A172 (cell line): ENCODE measurements around the gene ZNF217. TPM values are rescaled to one million over a fixed set of nuclear protein-coding genes. Genes with fewer than 3 reads are reported as not detected.
"Not testable (repeated sequence)": the region's sequence is repeated elsewhere in the genome, so short reads cannot be mapped to it uniquely, and the experiment has no call there.

ENCODE experiments used
- DNase-seq: peaks from one replicate; pipeline ENCODE4 v3.0.0-alpha.2; 2015; ENCODE audit warnings: low spot score
- total RNA-seq: library from RNA; depleted of rRNA; stranded (reverse); fragments of >200 nt; shearing (Covaris generic); gene quantifications from 2 replicates; pipeline ENCODE4 v1.2.3, GENCODE V29; 2014

The ZNF217 gene
- total RNA-seq, 1 experiment from 2014 or later, result 38.3 TPM

DNA sequence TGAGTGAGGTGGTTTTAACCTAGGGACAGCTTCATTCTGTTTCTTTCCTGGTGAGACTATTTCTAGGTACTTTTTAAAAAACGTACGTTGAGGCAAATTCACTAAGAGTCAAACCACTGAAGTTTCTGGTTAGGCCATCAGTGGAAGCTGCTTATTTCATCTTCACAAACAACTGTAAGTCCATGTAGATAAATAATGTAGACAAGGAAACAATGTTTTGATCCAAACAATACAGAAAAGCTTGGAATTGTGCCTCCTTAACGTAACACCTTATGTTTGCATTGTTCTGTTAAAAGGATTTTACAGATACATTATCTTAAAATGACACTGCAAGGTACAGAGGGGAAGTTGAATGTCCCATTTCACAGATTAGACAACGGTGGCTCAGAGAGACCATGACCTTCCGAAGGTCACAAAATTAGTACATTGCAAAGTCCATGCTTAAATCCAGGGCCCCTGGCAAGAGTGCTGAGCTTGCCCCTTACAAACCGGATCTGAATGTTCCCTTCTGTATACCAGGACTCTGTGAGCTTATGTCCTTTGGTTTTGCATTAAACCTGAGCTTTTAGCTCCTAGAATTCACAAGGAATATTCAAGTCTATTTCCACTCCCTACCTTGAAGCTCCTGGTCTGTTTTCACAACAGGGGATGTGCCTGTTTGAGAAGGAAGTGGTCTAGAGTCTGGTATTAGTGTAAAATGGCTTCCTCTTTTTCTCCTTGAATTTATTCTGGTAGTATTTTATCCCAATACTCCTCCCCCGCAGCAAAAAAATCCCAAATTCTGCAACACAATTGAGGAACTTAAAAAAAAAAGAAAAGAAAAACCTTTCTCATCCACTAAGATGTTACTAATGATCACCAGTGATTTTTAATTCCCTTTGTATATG is 28.9 kb upstream of the ZNF217 start:
- peak; percentile 26 for DNase-seq

DNA sequence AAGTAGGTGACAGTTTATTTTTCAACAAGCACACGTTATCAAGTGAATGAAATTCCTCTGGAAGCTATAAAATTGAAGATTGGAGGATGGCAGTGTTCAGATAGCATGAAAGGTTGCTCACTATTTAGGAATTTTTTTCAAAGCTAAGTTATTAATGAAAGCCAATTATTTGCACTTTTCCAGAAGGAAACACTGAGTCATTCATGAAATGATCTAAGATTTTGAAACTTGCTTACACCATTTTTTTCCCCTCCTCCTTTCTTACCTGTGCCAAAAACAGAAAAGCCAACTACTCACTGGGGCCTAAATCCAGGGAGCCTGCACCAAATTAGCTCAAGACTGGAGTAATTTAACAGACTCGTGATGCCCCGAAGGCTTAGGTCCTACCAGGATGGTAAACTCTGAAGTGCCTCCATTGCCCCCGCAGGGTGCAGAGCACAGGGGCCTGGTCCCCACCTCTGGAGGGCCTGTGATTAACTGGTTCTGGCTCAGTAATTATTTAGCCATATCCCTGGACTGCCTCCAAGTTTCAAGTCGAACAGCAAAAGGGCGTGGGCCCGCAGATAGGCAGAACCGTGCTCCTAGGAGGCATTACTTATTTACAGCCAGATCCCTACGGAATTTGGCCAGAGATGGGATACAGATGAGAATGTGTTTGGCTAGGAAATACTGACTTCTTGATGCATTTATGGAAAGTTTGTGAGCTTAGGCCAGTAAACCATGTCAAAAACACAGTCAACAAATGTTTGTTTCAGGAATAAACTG is 28.0 kb upstream of the ZNF217 start:
- peak; percentile 99 for DNase-seq

DNA sequence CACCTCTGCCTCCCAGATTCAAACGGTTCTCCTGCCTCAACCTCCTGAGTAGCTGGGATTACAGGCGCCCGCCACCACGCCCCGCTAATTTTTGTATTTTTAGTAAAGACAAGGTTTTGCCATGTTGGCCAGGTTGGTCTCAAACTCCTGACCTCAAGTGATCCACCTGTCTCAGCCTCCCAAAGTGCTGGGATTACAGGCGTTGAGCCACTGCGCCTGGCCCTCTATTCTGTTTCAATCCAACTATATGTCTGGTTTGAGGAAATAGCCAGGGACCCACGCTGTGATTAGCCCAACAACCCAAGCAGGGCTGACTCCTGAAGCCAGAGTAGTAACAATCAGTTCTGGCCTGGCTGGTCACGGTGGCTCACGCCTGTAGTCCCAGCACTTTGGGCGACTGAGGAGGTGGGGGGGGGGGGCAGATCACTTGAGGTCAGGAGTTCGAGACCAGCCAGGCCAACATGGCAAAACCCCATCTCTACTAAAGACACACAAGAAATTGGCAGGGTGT is 24.9 kb upstream of the ZNF217 start:
- DNase-seq, result not testable (repeated sequence)

DNA sequence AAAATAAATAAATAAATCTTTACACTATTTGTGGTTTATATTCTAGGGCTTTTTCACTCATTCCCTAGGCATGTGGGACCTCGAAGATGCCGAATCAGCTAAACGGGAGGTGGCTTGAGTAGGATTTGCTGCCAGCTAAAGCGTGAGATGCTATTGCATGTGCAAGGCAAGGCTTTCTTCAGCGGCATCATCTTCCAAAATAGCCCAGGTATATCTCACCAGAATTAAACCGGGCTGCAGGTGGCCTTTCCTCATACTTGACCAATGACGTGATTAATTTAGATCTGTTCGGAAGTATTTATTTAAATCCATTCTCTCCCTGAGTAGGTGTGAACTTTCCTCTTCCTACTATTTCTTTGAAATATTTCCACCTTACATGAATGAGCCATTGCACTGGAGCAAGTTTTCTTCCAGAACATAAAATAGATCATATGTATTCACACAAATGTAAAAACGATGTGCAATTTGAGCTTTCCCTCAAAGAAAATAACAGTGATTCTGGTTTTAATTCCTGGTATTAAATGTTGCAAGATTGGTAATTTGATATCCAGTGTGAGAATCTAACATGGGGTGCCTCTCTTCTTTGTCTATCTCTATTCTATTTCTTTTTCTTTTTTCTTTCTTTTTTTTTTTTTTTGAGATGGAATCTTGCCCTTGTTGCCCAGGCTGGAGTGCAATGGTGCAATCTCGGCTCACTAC is 24.3 kb upstream of the ZNF217 start:
- no peak for DNase-seq

DNA sequence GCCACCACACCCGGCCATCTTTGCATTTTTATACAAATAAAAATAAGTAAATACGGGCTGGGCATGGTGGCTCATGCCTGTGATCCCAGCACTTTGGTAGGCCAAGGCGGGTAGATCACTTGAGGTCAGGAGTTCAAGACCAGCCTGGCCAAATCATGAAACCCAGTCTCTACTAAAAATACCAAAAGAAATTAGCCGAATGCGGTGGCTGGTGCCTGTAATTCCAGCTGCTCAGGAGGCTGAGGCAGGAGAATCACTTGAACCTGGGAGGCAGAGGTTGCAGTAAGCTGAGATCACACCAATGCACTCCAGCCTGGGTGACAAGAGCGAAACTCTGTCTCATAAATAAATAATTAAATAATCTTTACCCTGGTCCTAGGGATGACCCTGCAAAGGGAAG is 22.9 kb upstream of the ZNF217 start:
- DNase-seq, result not testable (repeated sequence)

DNA sequence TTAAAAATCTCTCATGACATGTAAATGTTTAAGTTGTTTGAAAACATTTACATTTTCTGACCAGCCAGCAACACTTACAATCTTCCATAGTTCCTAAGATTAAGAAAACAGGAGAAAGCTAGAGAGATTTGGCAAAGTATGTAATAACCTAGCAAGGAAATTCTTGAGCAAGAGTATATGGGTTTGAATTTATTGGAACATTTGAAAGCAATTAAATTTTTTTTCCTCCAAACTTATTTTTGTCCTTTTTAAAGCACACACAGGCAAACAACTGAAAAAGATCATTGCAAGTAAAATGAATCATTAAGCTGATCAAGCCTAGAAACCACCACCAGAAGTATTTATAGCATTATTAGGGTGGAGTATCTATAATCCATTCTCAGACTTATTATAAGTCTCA is 20.1 kb upstream of the ZNF217 start:
- DNase-seq, result no peak

DNA sequence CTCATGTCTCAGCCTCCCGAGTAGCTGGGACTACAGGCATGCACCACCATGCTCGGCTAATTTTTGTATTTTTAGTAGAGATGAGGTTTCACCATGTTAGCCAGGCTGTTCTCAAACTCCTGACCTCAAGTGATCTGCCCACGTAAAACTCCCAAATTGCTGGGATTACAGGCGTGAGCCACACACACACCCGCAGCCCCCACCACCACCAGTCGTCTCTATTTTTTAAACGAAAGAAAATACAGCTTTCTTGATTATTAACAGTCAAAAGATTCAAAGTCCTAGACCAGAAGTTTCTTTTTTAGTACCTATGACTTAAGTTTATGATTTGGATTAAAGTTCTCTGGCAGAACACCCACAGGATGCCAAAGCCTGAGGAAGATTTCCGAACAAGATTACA is 18.6 kb upstream of the ZNF217 start:
- DNase-seq, result not testable (repeated sequence)

DNA sequence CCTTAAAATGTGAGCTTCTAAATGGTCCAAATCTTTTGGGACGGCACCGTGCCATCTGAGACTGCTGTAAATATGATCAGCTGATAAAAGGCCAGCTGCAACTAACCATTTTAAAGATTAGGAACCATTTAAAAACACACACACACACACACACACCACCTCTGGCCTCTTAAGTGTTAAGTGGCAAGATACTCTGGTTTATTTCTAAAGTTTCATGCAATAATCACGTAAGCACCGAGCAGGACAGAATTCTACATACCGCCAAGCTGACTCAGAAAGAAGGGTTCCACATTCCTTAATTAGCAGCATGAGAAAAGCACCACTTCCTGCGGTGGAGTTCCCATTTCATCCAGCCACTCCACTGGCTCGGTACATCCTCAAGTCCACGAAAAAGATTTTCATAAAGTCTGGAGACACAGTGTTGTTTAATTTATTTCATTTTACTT is 17.8 kb upstream of the ZNF217 start:
- peak; percentile 98 for DNase-seq

DNA sequence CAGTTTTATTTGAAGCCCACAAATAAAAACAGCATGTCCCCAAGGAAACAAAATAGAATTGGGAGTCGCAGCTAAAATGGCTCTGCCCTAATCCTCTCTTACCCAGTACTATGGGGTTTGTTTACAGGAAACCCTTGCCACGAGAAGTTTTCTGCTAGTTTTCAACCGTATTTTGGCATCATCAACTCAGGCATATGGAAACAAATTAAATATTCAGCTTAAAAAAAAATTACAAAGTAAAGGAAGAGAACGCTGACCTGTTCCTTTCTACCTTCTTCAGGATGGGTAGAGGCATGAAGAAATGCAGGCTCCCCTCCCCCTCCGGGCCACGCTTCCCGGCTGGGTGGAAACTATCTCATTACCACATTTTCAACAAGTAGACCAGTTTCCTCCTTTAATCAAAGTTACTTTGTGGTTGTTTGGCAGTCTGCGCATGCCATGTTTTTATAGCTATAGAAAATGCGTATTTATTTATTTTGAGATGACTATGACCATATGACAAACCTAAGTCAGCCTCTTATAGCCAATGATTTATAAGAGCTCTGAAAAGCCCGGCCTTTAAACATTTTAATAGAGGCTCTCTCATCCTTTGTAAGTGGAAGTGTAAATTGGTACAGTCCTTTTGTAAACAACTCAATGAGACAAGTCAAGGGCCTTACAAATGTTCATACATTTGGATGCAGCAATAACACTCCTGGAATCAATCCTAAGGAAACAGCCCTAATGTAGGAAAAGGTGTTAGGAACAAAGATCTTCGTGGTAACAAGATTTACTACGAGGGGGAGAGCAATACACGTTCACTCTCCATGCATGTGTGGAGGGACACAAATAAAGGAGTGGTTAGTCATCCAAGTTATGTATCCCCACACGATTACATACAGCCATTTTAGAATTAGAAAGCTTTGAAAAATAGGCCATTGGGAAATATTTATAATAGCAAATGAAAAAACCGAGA is 16.1 kb upstream of the ZNF217 start:
- DNase-seq, result peak; percentile 75

DNA sequence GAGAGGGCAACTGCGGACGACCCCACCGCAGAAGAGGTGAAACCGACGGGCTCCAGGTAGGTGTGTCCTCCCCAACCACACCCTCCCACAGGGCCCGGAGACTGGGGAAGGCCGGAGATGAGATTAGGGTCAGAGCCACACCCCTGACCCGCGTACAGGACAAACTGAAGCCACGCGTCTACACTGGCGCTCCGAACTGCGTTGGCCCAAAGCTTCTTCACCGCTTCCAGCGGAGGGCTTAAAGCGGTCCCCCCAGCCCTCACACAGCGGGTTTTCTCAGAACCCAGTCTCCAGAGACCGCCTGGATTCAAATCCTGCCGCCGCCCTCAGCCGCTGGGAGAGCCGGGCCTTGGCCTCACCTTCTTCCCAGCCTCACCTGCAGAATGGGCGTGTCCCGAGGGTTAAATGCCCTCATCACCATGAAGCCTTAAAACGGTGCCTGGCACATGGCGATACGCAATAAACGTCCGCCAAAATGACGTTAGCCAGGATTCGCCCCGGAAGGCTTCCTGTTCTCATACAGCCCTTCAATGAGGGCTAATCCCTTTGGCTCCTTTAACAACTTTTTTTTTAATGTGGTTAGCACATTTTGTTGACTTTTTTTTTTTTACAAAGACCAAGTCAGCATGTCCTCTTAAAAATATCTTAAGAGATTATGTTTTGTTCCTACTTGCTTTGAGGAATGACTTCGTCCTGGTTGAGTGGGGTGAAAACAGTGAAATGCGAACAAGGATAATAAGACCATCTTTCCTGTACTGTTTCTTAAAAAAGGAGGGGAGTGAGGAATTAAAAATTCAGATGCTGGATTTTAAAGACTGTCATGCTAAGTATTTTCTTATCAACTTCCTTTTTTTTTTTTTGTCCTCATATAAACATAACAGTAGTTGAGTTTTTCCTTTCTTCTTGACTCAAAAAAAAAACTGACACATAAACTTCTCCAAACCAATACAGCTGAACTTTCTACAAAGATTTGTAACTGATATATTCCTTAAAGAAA is 15.1 kb upstream of the ZNF217 start:
- no peak for DNase-seq

DNA sequence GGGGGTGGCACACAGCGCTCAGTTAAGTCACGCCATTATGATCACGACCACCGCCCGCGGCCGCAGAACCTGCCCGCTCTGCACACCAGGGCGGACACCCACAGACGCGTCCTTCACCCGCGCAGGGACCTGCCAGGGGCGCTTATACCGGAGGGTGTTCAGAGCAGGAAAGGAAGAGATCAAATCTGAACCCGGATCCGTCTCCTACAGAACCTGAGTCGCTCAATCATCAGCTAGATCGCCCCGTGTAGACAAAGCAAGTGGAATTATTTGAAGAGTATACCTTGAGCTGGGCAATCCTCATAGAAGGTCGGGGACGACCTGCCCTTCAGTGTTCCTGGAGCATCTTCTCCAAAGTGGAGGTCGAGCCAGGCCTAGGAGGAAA is 14.4 kb upstream of the ZNF217 start:
- DNase-seq, result no peak

DNA sequence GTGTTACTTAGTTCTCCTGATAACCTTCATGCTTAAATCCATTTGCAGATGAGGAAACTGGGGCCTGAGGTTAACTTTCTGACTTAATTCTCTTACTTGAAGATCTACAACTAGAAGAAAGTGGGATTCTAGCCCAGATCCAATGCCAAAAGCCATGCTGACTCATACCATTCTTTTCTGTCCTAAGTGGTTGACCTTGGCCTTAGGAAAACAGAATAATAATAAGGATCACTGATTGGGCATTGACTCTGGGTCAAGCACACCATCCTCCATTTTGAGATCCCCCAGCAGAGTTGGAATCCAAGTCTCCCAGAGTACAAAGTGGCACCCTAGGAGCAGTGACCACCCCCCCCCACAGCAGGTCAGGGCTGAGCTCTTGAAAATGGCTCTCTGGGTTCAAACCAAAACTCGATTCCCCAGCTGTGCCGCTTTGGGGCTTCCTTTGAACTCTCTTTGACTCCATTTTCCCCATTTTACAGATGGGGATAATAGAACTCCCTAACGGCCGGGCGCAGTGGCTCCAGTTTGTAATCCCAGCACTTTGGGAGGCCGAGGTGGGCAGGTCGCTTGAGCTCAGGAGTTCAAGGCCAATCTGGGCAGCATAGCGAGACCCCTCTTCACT is 12.8 kb upstream of the ZNF217 start:
- DNase-seq, result peak; percentile 87

DNA sequence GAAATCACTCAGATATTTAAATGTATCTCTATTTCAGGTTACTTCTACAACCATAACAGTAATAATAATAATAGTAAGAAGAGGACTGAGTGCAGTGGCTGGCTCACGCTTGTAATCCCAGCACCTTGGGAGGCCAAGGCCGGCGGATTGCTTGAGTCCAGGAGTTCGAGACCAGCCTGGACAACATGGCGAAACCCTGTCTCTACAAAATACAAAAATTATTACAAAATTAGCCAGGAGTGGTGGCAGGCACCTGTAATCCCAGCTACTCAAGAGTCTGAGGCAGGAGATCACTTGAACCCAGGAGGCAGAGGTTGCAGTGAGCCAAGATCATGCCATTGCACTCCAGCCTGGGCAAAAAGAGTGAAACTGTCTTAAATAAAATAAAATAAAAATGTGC is 11.8 kb upstream of the ZNF217 start:
- not testable (repeated sequence) for DNase-seq

DNA sequence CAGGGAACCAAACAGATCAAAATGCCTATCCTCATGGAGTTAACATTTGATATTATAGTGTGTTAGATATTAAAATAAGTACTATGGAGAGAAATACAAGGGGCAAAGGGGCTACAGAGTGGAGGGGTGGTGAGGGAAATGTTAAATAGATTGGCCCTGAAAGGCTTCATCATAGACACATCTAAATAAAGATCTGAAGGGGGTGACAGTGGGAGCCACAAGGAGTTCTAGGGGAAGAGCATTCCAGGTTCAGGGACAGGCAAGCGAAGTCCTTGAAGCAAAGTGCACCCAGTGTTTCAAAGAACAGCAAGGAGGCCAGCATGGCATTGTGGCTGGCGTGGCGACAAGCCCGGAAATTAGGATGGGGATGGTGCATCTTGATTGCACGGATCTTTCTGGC is 11.2 kb upstream of the ZNF217 start:
- not testable (repeated sequence) for DNase-seq

DNA sequence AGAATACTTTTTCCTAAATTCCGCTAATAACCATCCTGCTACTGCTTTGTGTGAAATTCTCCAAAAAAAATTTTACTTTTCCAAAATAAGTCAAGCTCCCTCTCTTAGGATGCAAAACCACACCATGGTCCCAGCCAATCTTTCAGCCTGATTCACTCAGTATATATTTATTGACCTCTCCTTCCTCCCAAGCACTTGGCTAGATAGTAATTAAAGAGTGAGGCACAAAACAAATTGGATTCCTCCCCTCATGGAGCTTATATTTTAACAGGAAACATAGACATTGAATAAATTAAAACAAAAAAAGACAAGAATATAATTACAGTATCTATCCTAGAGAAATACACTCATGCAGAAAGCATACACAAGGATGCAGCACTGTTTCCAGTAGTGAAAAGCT is 9.0 kb upstream of the ZNF217 start:
- no peak for DNase-seq

DNA sequence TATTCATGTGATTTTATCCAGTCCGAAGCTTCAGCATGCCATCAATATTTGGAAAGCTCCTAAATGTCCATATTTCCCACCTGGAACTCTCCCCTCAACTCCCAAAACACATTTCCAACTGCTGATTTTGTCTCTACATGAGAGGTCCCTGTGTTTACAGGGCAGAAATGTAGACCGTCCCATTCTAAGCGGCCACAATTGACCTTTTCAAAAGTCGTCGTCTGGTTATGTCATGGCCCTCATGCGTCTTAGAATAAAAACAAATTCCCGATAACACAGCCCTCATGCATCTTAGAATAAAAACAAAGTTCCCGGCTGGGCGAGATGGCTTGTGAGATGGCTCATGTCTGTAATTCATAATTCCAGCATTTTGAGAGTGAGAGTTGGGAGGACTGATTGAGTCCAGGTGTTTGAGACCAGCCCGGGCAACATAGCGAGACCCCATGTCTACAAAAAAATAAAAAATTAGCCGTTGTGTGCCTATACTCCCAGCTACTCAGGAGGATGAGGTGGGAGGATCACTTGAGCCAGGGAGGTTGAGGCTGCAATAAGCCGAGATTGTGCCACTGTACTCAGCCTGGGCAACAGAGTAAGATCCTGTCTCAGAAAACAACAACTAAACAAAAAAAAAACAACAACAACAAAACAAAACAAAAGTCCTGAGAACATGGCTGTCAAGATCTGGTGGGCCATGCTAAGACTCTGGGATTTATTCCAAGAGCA is 6.4 kb upstream of the ZNF217 start:
- no peak for DNase-seq

DNA sequence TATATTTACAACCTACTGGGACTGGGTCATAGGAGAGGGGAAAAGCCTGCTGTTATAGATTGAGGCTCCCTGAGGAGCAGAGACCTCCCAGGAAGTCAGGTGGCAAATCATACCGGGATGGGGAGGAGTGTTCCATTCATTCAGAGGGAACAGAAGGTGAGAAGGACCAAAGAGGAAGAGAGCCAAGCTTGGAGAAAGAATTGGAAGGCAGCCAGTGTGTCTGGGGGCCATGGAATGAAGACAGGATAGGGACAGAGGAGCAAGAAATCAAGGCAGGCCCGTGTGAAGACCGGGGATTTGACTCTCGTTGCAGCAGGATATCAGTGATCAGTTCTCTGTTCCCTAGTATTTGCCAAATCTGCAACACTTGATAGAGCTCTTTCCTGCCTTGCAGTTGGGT is 5.7 kb upstream of the ZNF217 start:
- no peak for DNase-seq

DNA sequence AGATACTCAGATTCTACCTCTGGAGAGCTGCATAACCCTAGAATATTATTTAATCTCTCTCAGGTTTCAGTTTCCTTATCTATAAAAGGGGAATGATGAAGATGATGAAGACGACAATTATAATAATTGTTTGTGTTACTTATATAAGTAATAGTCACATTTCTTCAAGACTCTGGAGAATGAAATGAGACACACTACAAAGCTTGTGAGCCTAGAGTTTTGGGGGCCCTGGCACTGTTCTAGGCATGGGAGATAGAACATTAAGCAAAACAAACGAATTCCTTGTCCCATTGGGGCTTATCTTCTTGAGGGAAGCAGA is 5.4 kb upstream of the ZNF217 start:
- no peak for DNase-seq
